Smooth muscle cell (in vitro differentiated cells): ENCODE data around the gene MCTP2. TPM values are rescaled to one million over a fixed set of nuclear protein-coding genes. Genes with fewer than 3 reads are reported as not detected.

ENCODE experiments used
- DNase-seq: peaks from one replicate; lab custom pipeline; 2025; ENCODE audit not compliant: unreplicated experiment; lab: John Stamatoyannopoulos, UW
- H2AFZ ChIP-seq: fragments of 200-600 bp; sonication (generic); 2 replicates; pipeline ENCODE4 v1.6.0; 2016; ENCODE audit warnings: antibody characterized with exemption, low read depth, mild to moderate bottlenecking
- H3F3A ChIP-seq: fragments of 200-600 bp; sonication (generic); 2 replicates; pipeline ENCODE4 v1.6.0; 2017; ENCODE audit warnings: antibody characterized with exemption, low read depth
- H3K27ac ChIP-seq: fragments of 200-600 bp; sonication (generic); 2 replicates; pipeline ENCODE4 v1.5.1; 2016; ENCODE audit warnings: low read depth, mild to moderate bottlenecking
- H3K27me3 ChIP-seq: fragments of 200-600 bp; sonication (generic); 2 replicates; pipeline ENCODE4 v1.6.1; 2016; ENCODE audit warnings: low read depth, mild to moderate bottlenecking
- H3K36me3 ChIP-seq: fragments of 200-600 bp; sonication (generic); 2 replicates; pipeline ENCODE4 v1.5.1; 2016; ENCODE audit warnings: low read depth
- H3K4me1 ChIP-seq: fragments of 200-600 bp; sonication (generic); 2 replicates; pipeline ENCODE4 v1.5.1; 2016; ENCODE audit warnings: low read depth
- H3K4me2 ChIP-seq: fragments of 200-600 bp; sonication (generic); 2 replicates; pipeline ENCODE4 v1.6.0; 2016; ENCODE audit warnings: mild to moderate bottlenecking
- H3K4me3 ChIP-seq: fragments of 200-600 bp; sonication (generic); 2 replicates; pipeline ENCODE4 v1.5.1; 2016; ENCODE audit warnings: mild to moderate bottlenecking
- H3K79me2 ChIP-seq: fragments of 200-600 bp; sonication (generic); 2 replicates; pipeline ENCODE4 v1.6.0; 2016; ENCODE audit warnings: low read depth, mild to moderate bottlenecking
- H3K9ac ChIP-seq: fragments of 200-600 bp; sonication (generic); 2 replicates; pipeline ENCODE4 v1.6.0; 2016; ENCODE audit warnings: low read depth
- H3K9me3 ChIP-seq: fragments of 200-600 bp; sonication (generic); replicated peaks from 2 replicates; pipeline ENCODE4 v1.5.1; 2016; ENCODE audit warnings: low read depth
- H4K20me1 ChIP-seq: fragments of 200-600 bp; sonication (generic); 2 replicates; pipeline ENCODE4 v1.6.0; 2016; ENCODE audit warnings: low read depth
- CTCF ChIP-seq: fragments of 200-600 bp; sonication (generic); IDR thresholded peaks from 2 replicates; pipeline ENCODE4 v1.5.1; 2017; ENCODE audit warnings: borderline replicate concordance, mild to moderate bottlenecking, antibody characterized with exemption; ENCODE audit not compliant: insufficient read depth, poor library complexity, severe bottlenecking
- WGBS: methylation state at CpG from one replicate; pipeline ENCODE4 v1.1.7; 2016; ENCODE audit warnings: low lambda C conversion rate; 5-methylcytosine and 5-hydroxymethylcytosine counted together
- polyA plus RNA-seq: library from polyadenylated mRNA; unstranded; fragments of >200 nt; fragmentation: Nextera tagmentation; extraction: Ambion mirVana; gene quantifications from 2 replicates; pipeline ENCODE4 v1.2.1, GENCODE V29; 2016
- total RNA-seq: library from RNA; depleted of rRNA; stranded (reverse); fragments of >200 nt; gene quantifications from 2 replicates; pipeline ENCODE4 v1.2.3, GENCODE V29; 2014

The MCTP2 gene
- total and polyA plus RNA-seq, 2 experiments from 2014 or later: 12.1 to 32.1 TPM

GRCh38 chr15:94300612-94301011, 69.3 kb downstream of the MCTP2 start:
- Histone ChIP-seq H3K9ac (no peak overlapping the region), H3F3A (no peaks in the 10 kb centered on the region), H3K4me1 (no peaks in the 10 kb centered on the region), H3K36me3 (no peaks in the 10 kb centered on the region), H3K79me2 (peaks cover 8% of the 10 kb centered on the region), H3K9me3 (no peaks in the 10 kb centered on the region), H4K20me1 (no peaks in the 10 kb centered on the region), H3K4me3 (no peak overlapping the region), H3K4me2 (no peak overlapping the region), H3K27ac (no peak overlapping the region), H3K27me3 (no peaks in the 10 kb centered on the region), H2AFZ (no peak overlapping the region)
- TF ChIP-seq CTCF: no peak
- DNase-seq: no peak

- Histone ChIP-seq H3K4me2 (no peak overlapping the region), H3K4me3 (no peak overlapping the region), H3K27me3 (no peaks in the 10 kb centered on the region), H3F3A (no peaks in the 10 kb centered on the region), H3K79me2 (no peaks in the 10 kb centered on the region), H3K36me3 (no peaks in the 10 kb centered on the region), H2AFZ (no peak overlapping the region), H4K20me1 (no peaks in the 10 kb centered on the region), H3K4me1 (no peaks in the 10 kb centered on the region), H3K27ac (no peak overlapping the region), H3K9me3 (no peaks in the 10 kb centered on the region), H3K9ac (no peak overlapping the region)
- DNase-seq: no peak
- WGBS: 69% methylated on average over 4 of the region's 4 CpGs
- TF ChIP-seq CTCF: no peak
Observed at GRCh38 chr15:94305133-94305532, 73.8 kb downstream of the MCTP2 start.

GRCh38 chr15:94306700-94307650, 75.6 kb downstream of the MCTP2 start:
- Histone ChIP-seq H3K4me3 (no peak overlapping the region), H4K20me1 (no peaks in the 10 kb centered on the region), H3K4me1 (no peaks in the 10 kb centered on the region), H3K79me2 (no peaks in the 10 kb centered on the region), H3K36me3 (no peaks in the 10 kb centered on the region), H3K4me2 (no peak overlapping the region), H3K27ac (no peak overlapping the region), H2AFZ (no peak overlapping the region), H3F3A (no peaks in the 10 kb centered on the region), H3K9ac (no peak overlapping the region), H3K27me3 (no peaks in the 10 kb centered on the region), H3K9me3 (no peaks in the 10 kb centered on the region)
- DNase-seq: no peak
- TF ChIP-seq CTCF: no peak
- WGBS: 83% methylated on average over 13 of the region's 13 CpGs

GRCh38 chr15:94312946-94313345, 81.6 kb downstream of the MCTP2 start:
- H3K27ac ChIP-seq: peak overlapping the region; percentile 18
- H3K4me2 ChIP-seq: no peak overlapping the region
- no peaks in the 10 kb centered on the region for H4K20me1 ChIP-seq
- no peak for TF ChIP-seq CTCF
- H3K4me3 ChIP-seq: no peak overlapping the region
- no peaks in the 10 kb centered on the region for H3K27me3 ChIP-seq
- DNase-seq: no peak
- no peaks in the 10 kb centered on the region for H3K79me2 ChIP-seq
- 54% methylated on average over 5 of the region's 5 CpGs for WGBS
- H2AFZ ChIP-seq: no peak overlapping the region
- no peaks in the 10 kb centered on the region for H3F3A ChIP-seq
- H3K4me1 ChIP-seq: no peaks in the 10 kb centered on the region
- H3K9me3 ChIP-seq: no peaks in the 10 kb centered on the region
- H3K36me3 ChIP-seq: no peaks in the 10 kb centered on the region
- H3K9ac ChIP-seq: no peak overlapping the region
